ENCODE results near the gene CPPED1.

The CPPED1 gene

GRCh38 chr16:12673466-12673865 lies 130.2 kb downstream of the CPPED1 start:
- CTCF ChIA-PET, result interaction anchor here (0.6 kb wide), 1 partner anchor 190 kb away, joined by 4 read pairs; no protein-coding TSS in a partner anchor

More at GRCh38 chr16:12673466-12673865, 130.2 kb downstream of the CPPED1 start:
- Histone ChIP-seq H3K36me3 (ENCODE audit: control insufficient read depth in 2 of 2, insufficient read depth in 1 of 2, low read length in 2 of 2) (no peaks in the 10 kb centered on the region), H3K27ac (ENCODE audit: extremely low read depth, low read depth, low read length) (no peak overlapping the region), H3K4me3 (ENCODE audit: low read depth, low read length) (no peak overlapping the region), H3K9me3 (ENCODE audit: control insufficient read depth, insufficient read depth, low read depth, low read length) (no peaks in the 10 kb centered on the region), H3K4me1 (ENCODE audit: control insufficient read depth, insufficient read depth, low read length) (no peaks in the 10 kb centered on the region)
- TF ChIP-seq ZNF521 (tag by site-specific recombination; IDR thresholded peaks at IDR 0.05) (no peak), GLIS1 (tag by site-specific recombination; IDR thresholded peaks at IDR 0.05) (no peak), ZBTB49 (tag by site-specific recombination; IDR thresholded peaks at IDR 0.05; ENCODE audit: low read depth) (no peak), ZSCAN5A (tag by site-specific recombination; IDR thresholded peaks at IDR 0.05) (no peak), YY1 (tag by site-specific recombination; IDR thresholded peaks at IDR 0.05) (no peak), ZBTB48 (tag by site-specific recombination; IDR thresholded peaks at IDR 0.05) (no peak), PRDM10 (tag by site-specific recombination; IDR thresholded peaks at IDR 0.05) (no peak), ZBTB8A (tag by site-specific recombination; IDR thresholded peaks at IDR 0.05) (no peak), ZNF23 (tag by site-specific recombination; IDR thresholded peaks at IDR 0.05; ENCODE audit: borderline replicate concordance) (no peak), ZNF426 (tag by site-specific recombination; IDR thresholded peaks at IDR 0.05) (no peak), ZNF704 (tag by site-specific recombination; IDR thresholded peaks at IDR 0.05) (no peak), REST (tag by site-specific recombination; IDR thresholded peaks at IDR 0.05) (no peak), ZNF37A (tag by site-specific recombination; IDR thresholded peaks at IDR 0.05) (no peak), SALL2 (tag by site-specific recombination; IDR thresholded peaks at IDR 0.05; ENCODE audit: borderline replicate concordance) (no peak), ZNF26 (tag by site-specific recombination; IDR thresholded peaks at IDR 0.05) (no peak), SETDB1 (IDR thresholded peaks at IDR 0.05; ENCODE audit: insufficient read length, low read length) (no peak), ZNF488 (tag by site-specific recombination; IDR thresholded peaks at IDR 0.05) (no peak)
- POLR2A ChIA-PET, result no interaction called here
